Activated naive CD4-positive, alpha-beta T cell (primary cell): Measurements from ENCODE around the gene RAB39A.

Experiments used
- DNase-seq, 4 experiments: peaks; one replicate each; lab custom pipeline; 2025; lab: John Stamatoyannopoulos, UW

Gene RAB39A

DNA sequence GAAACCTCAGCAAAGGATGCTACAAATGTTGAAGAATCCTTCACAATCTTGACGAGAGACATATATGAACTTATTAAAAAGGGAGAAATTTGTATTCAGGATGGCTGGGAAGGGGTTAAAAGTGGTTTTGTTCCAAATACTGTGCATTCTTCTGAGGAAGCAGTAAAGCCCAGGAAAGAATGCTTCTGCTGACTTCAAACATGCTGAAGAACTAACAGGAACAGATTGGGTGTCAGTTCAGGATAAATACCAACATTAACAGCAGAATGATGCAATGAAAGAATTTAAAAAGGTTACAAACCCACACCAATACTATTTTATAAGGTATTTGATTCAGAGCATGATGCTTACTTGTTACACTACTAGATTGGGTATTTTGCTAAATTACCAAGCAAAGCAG lies 33.9 kb downstream of the RAB39A start:
- DNase-seq = no peak

DNA sequence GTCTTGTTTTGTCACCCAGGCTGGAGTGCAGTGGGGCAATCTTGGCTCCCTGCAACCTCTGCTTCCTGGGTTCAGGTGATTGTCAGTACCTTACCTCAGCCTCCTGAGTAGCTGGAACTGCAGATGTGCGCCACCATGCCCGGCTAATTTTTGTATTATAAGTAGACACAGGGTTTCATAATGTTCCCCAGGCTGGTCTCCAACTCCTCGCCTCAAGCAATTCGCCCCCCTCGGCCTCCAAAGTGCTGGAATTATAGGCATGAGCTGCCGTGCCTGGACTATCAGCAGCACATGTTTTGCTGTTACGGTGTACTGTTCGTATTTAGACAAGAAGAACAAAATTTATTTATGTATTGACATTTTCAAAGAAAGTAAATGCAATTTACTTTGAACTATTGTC lies 34.8 kb downstream of the RAB39A start:
- no peak for DNase-seq

DNA sequence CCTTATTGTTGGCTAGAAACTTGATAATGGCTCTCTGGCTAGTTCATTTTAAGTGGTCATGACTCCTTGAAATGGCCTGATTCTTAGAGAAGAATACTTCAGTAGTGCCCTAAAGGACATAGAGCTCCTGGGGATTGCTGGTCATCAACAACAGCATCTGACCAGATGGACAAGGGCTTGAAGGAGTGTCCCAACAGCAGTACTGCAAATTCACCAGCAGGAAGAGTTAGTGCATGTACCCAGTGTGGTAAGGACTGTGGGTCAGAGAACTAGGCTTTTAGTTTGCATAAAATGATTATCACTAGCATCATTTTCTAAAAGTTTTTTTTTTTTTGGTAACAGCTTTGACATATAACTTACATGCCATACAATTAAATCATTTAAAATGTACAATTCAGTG lies 41.0 kb downstream of the RAB39A start:
- DNase-seq = no peak

DNA sequence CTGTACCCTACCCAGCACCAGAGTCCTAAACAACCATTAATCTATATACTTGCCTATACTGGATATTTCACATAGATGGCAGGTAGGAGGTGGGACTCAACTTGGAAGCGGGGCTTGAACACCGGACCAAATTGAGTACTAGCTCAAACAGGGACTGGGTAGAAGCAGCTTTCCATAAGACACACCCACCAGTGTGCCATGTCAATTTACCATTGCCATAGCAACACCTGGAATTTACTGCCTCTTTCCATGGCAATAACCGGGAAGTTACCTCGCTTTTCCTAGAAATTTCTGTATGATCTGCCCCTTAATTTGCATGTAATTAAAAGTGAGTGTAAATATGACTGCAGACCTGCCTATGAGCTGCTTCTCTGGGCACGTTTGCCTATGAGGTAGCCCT lies 41.8 kb downstream of the RAB39A start:
- DNase-seq = no peak

DNA sequence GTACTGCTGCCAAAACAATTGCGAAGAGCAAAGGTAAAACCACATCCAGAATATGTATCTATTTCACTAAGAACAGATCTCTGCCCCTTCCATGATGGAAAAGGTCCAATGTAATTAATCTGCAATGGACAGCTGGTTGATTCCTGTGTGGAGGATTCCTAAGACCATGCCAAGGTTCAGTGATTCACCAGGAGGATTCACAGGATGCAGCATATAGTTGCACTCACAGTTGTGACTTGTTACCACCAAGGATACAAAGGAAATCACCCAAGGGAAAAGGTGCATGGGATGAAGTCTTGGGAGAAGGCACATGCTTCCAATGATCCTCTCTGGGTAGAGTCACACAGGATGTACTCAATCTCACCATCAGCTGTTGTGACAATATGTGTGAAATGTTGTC lies 45.4 kb downstream of the RAB39A start:
- no peak for DNase-seq

DNA sequence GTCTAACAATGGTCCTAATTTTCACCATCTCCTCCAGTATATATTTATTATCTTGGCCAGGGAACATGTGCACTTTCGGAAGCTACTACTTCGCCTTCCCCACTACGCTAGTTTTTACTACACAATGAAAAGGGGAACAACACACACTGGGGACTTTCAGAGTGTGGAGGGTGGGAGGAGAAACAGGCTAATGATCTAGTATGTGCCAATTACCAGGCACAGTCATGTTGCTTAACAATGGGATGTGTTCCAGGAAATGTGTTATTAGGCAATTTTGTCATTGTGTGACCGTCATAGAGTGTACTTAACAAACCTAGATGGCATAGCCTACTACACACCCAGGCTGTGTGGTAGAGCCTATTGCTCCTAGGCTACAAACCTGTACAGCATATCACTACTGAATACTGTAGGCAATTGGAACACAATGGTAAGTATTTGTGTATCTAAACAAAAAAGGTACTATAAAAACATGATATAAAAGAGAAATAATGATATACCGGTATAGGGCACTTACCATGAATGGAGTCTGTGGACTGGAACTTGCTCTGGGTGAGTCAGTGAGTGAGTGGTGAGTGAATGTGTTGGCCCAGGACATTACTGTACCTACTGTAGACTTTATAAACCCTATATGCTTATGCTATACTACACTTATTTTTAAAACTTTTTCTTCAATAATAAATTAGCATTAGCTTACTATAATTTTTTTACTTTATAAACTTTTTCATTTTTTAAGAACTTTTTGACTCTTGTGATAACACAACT lies 60.3 kb downstream of the RAB39A start:
- DNase-seq = no peak

DNA sequence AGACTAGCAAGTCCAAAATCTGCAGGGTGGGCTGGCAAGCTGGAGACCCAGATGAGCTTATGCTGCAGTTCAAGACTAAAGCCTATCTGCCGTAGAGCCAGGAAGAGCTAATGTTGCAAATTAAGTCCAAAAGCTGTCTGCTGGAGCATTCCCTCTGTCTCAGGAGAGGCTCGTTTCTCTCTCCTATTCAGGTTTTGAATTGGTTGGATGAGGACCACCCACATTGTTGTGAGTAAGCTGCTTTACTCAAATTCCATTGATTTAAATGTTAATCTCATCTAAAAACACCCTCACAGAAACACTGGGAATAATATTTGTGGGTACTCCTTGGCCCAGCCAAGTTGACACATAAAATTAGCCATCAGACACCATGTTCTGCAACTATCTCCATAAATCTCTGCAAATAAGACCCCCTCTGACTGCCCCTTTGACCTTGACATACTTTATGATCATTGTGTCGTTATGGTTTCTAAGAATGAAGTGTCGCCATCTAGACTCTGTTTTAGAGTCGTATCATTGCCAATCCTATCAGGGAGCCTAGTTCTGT lies 63.7 kb downstream of the RAB39A start:
- no peak for DNase-seq

DNA sequence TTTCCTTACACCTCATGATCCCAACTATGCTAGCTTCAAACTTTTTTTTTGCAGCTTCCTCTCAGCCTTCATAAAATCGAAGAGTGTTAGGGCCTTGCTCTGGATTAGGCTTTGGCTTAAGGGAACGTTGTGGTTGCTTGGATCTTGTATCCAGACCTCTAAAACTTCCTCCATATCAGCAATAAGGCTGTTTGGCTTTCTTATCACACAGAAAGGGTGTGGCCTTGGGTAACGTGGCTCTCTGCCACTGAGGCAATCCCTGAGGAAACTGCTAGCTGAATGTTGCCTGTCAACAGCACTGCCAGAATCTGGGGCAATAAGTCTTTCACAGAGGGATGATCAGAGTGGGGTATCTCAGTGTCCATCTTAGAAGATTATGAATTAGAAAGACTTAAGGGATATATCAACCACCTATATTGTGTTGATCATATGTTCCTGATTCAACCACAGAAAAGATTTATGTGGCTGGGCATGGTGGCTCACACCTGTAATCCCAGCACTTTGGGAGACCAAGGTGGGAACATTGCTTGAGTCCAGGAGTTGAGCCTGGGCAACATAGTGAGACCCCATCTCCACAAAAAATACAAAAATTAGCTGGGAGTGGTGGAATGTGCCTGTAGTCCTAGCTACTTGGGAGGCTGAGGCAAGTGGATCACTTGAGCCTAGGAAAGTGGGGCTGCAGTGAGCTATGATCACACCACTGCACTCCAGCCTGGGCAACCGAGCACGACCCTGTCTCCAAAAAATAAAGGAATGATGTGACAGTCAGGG lies 67.9 kb downstream of the RAB39A start:
- no peak for DNase-seq

DNA sequence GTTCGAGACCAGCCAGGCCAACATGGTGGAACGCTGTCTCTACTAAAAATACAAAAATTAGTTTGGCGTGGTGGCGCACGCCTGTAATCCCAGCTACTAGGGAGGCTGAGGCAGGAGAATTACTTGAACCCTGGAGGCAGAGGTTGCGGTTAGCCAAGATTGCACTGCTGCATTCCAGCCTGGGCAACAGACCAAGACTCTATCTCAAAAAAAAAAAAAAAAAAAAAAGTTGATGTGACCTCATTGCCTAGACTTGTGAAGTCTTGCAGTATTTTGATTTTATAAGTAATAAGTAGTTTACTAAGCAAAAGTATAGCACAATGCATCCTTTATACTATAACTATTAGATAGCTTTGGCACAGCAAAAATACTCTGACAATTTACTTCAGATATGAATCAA lies 70.5 kb downstream of the RAB39A start:
- no peak for DNase-seq

DNA sequence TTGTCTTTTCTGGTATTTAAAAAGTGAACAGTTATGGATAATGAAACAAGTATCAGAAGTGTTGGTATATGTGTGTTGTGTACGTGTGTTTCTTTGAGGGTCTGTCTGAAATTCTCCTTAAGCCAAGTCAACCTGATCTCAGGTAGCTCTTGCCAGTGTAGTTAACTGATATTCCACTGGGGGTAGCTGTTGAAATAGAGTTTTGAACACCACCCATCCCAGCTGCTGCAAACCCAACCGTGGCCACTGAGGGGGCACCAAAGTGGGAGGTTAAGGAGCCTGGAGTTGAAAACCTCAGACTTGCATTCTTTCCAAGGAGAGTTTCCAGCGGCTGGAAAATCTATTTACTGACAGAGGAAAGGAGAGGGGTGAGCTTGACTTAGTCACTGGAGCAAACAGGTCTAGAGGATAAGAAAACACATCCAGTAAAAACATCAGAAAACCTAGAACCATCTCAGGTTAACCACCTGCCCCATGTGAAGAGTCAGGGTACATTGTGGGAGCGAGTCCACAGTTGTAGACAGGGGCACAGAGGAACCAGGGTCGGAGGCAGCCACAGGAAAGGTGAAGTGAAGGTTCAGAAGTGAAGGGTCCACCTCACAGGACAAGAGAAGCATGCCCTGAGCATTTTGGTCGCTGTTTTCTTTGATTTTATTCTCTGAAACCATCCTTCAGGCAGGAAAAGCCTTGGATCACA lies 71.7 kb downstream of the RAB39A start:
- DNase-seq = peak in 1 of 4 experiments; percentile 5

DNA sequence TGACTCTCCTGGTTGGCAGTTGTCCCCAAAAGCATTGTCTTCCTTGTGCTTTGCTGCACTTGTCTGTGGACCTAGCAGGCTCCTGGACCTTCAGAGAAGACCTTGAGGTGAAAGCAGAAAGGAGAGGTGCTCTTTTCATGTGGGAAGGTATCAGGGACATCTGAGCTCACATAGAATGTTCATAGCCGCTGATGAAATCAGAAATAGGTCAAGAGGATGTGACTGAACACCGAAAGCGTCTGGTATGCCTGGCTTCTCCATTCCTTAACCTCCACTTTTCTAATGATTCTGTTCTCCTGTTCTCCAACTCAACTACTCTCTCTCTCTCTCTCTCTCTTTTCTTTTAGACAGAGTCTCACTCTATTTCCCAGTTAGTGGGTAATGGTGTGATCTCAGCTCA lies 74.2 kb downstream of the RAB39A start:
- no peak for DNase-seq

DNA sequence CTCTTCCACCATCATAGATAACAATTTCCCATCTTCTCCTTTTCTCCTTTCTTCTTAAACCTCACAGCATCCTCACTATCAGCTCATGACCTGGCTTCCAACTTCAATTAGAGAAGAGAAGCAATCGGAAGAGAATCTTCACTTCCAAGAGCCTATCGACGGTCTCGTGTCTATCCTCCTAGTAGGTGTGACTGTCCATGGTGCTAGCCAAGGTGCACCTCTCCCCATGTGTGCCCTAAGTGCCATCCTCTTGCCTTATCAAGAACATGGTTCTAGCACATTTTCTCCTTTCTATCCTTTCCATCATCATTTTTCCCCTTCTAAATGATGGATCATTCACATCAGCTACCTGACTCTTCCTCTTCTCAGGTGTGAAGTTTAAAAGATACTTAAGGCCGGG lies 75.4 kb downstream of the RAB39A start:
- DNase-seq = no peak

DNA sequence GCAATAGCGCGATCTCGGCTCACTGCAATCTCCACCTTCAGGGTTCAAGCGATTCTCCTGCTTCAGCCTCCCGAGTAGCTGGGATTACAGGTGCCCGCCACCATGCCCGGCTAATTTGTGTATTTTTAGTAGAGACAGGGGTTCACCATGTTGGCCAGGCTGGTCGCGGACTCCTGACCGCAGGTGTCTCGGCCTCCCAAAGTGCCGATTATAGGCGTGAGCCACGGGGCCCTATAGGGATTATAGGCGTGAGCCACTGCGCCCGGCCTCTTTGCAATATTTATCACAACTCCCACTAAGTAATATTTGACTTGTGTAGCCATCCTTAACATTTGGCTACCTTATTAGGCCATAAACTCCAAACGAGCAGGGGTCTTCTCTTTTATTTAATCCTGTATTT lies 79.6 kb downstream of the RAB39A start:
- DNase-seq = no peak

DNA sequence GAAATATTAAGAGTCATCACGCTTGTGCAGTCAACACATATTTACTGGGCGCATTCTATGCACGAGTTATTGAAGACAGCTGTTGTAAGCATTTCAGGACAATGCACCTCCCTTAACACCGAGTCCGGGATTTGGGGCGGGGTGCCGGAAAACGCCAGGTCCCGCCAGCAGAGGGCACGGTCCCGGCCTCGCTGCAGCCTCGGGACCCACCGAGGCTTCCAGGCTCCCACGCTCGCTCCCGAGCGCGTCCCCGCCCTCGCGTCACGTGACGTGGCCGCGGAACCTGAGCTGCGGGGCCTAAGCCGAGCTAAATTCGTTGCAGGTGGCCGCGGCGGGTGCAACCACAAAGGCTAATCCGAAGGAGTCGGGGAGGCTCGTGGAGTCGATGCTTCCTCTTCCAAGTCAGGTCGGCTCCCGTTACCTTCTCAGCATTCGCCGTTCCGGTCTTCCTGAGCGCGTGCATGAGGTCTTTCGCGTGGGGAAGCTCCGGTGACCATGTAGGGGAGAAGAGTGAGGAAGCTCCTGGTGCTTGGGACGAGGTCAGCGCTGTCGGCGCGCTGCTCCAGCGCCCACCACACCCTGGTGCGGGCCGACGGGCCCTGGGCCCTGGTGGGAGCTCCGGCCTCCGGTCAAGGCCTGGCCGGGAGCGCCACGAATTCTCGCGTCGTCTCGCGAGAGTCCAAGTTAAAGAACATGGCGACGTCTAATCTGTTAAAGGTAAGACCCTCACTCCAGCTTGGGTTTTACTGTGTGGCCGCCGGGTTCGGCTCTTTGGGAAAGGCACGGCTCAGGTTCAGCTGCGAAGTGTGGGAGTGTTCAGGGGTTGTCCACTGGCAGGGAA lies 80.6 kb downstream of the RAB39A start, which contains the start of gene CUL5:
TSS of gene CUL5 (plus strand) at position 243 of the 841 bp plus-strand sequence. CDS start at position 694, 451 bp downstream.
- peak; percentile 75 to 88 (median 79) for DNase-seq

DNA sequence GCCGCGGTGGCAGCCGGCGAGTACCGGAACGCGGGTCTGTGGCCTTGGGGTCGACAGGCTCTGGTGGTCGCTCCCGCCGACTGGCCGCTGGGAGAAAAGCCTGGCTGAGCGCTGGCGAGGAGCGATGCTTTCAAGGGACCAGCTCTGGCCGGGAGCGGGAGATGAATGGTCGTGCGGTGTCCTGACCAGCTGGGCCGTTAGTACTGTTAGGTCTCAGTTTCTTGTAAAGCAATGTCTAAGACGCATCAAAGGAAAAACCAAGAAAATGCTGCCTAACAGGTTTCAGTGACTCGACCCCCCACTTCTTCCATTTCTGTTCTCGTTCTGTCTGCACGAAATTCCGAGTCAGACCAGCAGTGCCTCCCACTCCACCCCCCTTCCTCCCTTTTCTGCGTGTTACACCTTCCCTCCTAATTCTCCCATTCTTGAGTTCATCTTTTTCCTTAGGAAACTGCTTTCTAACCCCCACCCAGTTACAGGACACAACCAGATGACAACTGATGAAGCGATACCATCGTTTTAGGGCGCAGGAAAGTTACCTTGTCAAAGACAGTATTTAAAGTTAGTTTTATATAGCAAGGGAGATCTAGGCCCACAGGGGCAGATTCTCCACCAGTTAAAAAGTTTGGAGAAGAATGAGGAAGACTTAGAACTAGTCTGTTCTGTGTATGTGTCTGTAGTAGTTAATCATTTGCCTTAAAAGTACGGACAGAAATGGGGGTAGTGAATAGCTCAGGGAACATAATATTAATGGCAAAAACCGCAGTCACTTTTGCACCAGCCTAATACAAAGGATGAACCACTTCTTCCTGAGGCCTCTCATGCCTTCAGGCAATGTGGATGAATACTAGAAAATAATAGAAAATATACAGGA lies 81.5 kb downstream of the RAB39A start:
- DNase-seq = no peak

DNA sequence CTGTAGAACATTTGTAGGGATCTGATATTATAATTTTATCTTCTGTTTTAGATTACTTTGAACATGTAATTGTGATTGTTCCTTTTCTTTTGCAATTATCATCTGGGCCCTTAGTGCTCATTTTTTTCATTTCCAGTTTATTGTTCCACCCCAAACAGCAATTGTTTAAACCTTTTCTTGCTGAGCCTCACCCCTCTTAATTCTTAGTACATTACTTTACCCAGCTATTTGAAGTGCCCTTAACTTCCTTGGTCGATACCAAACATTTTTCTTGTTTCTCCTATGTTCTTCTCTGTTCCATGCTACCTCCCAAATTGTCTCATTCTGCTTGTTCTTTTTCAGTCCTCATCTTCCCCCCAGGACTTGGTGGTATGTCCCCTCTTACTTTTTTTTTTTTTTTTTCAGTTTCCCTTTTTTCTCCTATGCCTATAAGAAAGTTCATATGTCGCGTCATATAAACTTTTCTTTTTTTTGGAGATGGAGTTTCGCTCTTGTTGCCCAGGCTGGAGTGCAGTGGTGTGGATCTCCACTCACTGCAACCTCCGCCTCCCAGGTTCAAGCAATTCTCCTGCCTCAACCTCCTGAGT lies 84.0 kb downstream of the RAB39A start:
- no peak for DNase-seq
